PC-9 (cell line): ENCODE measurements around the gene PTPN11. TPM values are rescaled to one million over a fixed set of nuclear protein-coding genes. Genes with fewer than 3 reads are reported as not detected.

Experiments used
- BruUV-seq: library from RNA; stranded (reverse); fragments of 400-500 nt; replicated peaks from 2 replicates; lab custom pipeline; 2021; lab: Mats Ljungman, UMichigan
- CTCF ChIA-PET: fragments of 300-600 bp; sonication (Branson Sonifier 250); formaldehyde crosslinking; loops from one replicate; lab custom pipeline; 2022; ENCODE audit warnings: antibody characterized with exemption; lab: Charles Lee
- POLR2A ChIA-PET: fragments of 300-600 bp; sonication (Branson Sonifier 250); formaldehyde crosslinking; loops from one replicate; lab custom pipeline; 2022; ENCODE audit warnings: antibody characterized with exemption; ENCODE audit not compliant: unreplicated experiment; lab: Charles Lee
- DNase-seq, 2 experiments: peaks; one replicate each; pipeline versions ENCODE4 v3.0.0 to v3.0.0-alpha.2; 2015 to 2022; ENCODE audit warnings: mixed read lengths in 1 of 2
- H2AFZ ChIP-seq: fragments of 200-600 bp; sonication (generic); 2 replicates; pipeline ENCODE4 v1.8.1; 2017; ENCODE audit warnings: antibody characterized with exemption
- H3F3A ChIP-seq: fragments of 200-600 bp; sonication (generic); 2 replicates; pipeline ENCODE4 v1.8.1; 2017; ENCODE audit warnings: antibody characterized with exemption, mild to moderate bottlenecking, low read depth; ENCODE audit not compliant: insufficient read depth
- H3K27ac ChIP-seq: fragments of 200-600 bp; sonication (generic); 2 replicates; pipeline ENCODE4 v1.6.1; 2016; ENCODE audit warnings: mixed run types
- H3K27me3 ChIP-seq: fragments of 200-600 bp; sonication (generic); 2 replicates; pipeline ENCODE4 v1.6.1; 2016; ENCODE audit warnings: low read depth, mixed run types; ENCODE audit not compliant: insufficient read depth
- H3K36me3 ChIP-seq: fragments of 200-600 bp; sonication (generic); 2 replicates; pipeline ENCODE4 v1.6.1; 2016; ENCODE audit warnings: low read depth, mixed run types
- H3K4me1 ChIP-seq: fragments of 200-600 bp; sonication (generic); replicated peaks from 2 replicates; pipeline ENCODE4 v1.6.1; 2016; ENCODE audit warnings: mixed run types; ENCODE audit not compliant: insufficient read depth
- H3K4me2 ChIP-seq: fragments of 200-600 bp; sonication (generic); 2 replicates; pipeline ENCODE4 v1.6.1; 2017; ENCODE audit warnings: mixed run types
- H3K4me3 ChIP-seq: fragments of 200-600 bp; sonication (generic); 2 replicates; pipeline ENCODE4 v1.6.1; 2016; ENCODE audit warnings: mixed run types
- H3K79me2 ChIP-seq: fragments of 200-600 bp; sonication (generic); 2 replicates; pipeline ENCODE4 v1.6.1; 2017; ENCODE audit warnings: low read depth, mixed run types
- H3K9me2 ChIP-seq: fragments of 200-600 bp; sonication (generic); 2 replicates; pipeline ENCODE4 v1.8.1; 2017; ENCODE audit warnings: mild to moderate bottlenecking; ENCODE audit not compliant: insufficient read depth
- H3K9me3 ChIP-seq: fragments of 200-600 bp; sonication (generic); 2 replicates; pipeline ENCODE4 v1.8.1; 2016; ENCODE audit warnings: low read depth; ENCODE audit not compliant: insufficient read depth
- H4K20me1 ChIP-seq: fragments of 200-600 bp; sonication (generic); 2 replicates; pipeline ENCODE4 v1.8.1; 2017; ENCODE audit not compliant: insufficient read depth
- EZH2 ChIP-seq: fragments of 200-600 bp; sonication (generic); IDR thresholded peaks from 2 replicates; pipeline ENCODE4 v1.8.0; 2017; ENCODE audit warnings: antibody characterized with exemption, low read depth
- intact Hi-C: fragments of 100-400 bp; cut with micrococcal nuclease; formaldehyde crosslinking; loops from one replicate; pipeline ENCODE4 v1.10.0; 2022; ENCODE audit not compliant: unreplicated experiment
- total RNA-seq: library from RNA; stranded (reverse); gene quantifications from 2 replicates; pipeline ENCODE4 v1.2.3, GENCODE V29; 2021
- TF ChIP-seq, protein P1 (sequence below): fragments of 200-600 bp; sonication (generic); conservative IDR thresholded peaks from 2 replicates; pipeline ENCODE4 v1.6.1; 2017; ENCODE audit warnings: mixed run types, antibody characterized with exemption, mild to moderate bottlenecking, moderate library complexity

PTPN11 gene
- total RNA-seq, 1 experiment from 2014 or later: 113 TPM

DNA sequence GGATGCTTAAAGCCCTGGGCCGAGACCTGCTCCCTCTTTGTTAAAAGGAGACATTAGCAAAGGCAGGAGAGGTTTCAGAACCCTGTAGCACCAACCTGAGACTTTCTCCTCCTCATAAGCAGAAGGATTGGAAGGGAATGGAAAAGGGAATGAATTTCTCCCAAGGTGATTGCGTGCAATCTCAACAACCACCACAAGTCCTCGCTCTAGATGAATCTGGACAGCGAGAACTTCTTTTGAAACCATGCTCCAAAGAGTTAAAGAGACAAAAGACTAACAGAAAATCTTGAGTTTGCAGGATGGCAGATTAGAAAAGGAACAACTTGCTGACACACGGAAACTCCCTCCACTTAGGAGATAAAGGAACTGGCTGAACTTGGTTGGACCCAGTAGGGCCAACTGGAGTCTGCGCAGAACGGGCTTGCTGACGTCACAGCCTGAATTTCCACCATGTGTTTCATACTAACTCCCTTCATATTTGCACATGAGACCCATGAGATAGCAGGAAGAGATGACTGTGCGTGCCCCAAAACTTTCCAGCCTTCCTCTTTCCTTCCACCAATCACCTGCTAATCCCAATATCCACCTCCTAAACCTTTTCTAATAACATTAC, 137.0 kb downstream of the PTPN11 start:
- Histone ChIP-seq H4K20me1 (no peaks in the 10 kb centered on the region), H3K9me2 (no peaks in the 10 kb centered on the region), H2AFZ (no peak overlapping the region), H3K79me2 (no peaks in the 10 kb centered on the region), H3K27me3 (peaks cover 66% of the 10 kb centered on the region), H3K4me1 (no peaks in the 10 kb centered on the region), H3K9me3 (no peaks in the 10 kb centered on the region), H3K4me3 (no peak overlapping the region), H3F3A (no peaks in the 10 kb centered on the region), H3K36me3 (no peaks in the 10 kb centered on the region), H3K27ac (no peak overlapping the region), H3K4me2 (no peak overlapping the region)
- DNase-seq: no peak
- TF ChIP-seq, protein P1, sequence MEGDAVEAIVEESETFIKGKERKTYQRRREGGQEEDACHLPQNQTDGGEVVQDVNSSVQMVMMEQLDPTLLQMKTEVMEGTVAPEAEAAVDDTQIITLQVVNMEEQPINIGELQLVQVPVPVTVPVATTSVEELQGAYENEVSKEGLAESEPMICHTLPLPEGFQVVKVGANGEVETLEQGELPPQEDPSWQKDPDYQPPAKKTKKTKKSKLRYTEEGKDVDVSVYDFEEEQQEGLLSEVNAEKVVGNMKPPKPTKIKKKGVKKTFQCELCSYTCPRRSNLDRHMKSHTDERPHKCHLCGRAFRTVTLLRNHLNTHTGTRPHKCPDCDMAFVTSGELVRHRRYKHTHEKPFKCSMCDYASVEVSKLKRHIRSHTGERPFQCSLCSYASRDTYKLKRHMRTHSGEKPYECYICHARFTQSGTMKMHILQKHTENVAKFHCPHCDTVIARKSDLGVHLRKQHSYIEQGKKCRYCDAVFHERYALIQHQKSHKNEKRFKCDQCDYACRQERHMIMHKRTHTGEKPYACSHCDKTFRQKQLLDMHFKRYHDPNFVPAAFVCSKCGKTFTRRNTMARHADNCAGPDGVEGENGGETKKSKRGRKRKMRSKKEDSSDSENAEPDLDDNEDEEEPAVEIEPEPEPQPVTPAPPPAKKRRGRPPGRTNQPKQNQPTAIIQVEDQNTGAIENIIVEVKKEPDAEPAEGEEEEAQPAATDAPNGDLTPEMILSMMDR: no peak
- no peak for TF ChIP-seq EZH2
- BruUV-seq: no TSS peak
- ChIA-PET CTCF (no interaction called here), POLR2A (no interaction called here)
- intact Hi-C loops: no loop called here

DNA sequence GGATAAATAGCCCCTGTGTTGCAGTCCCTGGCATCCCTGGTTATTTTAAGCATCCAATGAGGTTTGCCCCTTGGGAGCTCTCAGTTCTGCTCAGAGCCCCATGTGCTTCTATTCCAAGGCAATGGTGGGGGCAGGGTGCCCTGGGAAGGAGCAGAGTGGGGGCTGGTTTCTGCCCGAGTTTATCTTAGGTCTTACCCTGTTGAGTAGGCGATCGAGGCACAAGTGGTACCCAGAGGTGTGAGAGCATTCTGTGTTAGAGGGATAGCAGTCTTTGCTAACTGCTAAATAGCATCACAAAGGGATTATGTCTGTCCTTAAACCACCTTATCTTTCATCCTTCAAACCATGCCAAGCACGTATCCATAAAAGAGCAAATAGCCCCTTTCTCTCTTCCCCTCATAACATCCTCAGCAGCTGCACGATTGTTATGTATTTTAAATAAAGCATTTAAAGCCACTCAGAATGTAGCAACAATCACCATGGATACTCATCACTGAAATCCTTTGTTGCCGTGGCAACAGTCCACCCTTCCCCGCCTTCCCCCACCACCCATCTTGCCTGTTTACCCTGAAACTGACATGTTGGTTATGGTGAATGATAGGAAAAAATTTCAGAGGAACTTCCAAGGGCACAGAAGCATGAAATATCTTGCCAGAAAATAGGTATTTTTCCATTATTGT, 139.3 kb downstream of the PTPN11 start:
- H3K36me3 ChIP-seq: no peaks in the 10 kb centered on the region
- H3K9me3 ChIP-seq: no peaks in the 10 kb centered on the region
- no peak overlapping the region for H3K27ac ChIP-seq
- no peak overlapping the region for H3K4me2 ChIP-seq
- H3K9me2 ChIP-seq: no peaks in the 10 kb centered on the region
- H3K4me1 ChIP-seq: no peaks in the 10 kb centered on the region
- no peaks in the 10 kb centered on the region for H3K79me2 ChIP-seq
- CTCF ChIA-PET: no interaction called here
- BruUV-seq: no TSS peak
- intact Hi-C loops: no loop called here
- H4K20me1 ChIP-seq: no peaks in the 10 kb centered on the region
- TF ChIP-seq, protein P1: no peak
- no peak for TF ChIP-seq EZH2
- no peaks in the 10 kb centered on the region for H3F3A ChIP-seq
- POLR2A ChIA-PET: no interaction called here
- H3K27me3 ChIP-seq: peaks cover 75% of the 10 kb centered on the region
- no peak for DNase-seq
- no peak overlapping the region for H2AFZ ChIP-seq
- no peak overlapping the region for H3K4me3 ChIP-seq

Other genes with a start within 250 kb of the PTPN11 start
- gene HECTD4, start 36.5 kb upstream of the PTPN11 start, total RNA-seq: 37.4 and 39.8 TPM in 2 replicates
- 1,421 and 1,543 TPM in 2 replicates for gene RPL6, start 9.3 kb upstream of the PTPN11 start, total RNA-seq